GM21390 (cell line): ENCODE data around the gene SLC43A1.

Source experiments
- ATAC-seq: cut with Tn5 transposase; IDR thresholded peaks from one replicate; pipeline ENCODE4 v1.9.1; 2021; ENCODE audit not compliant: unreplicated experiment

SLC43A1 gene

DNA sequence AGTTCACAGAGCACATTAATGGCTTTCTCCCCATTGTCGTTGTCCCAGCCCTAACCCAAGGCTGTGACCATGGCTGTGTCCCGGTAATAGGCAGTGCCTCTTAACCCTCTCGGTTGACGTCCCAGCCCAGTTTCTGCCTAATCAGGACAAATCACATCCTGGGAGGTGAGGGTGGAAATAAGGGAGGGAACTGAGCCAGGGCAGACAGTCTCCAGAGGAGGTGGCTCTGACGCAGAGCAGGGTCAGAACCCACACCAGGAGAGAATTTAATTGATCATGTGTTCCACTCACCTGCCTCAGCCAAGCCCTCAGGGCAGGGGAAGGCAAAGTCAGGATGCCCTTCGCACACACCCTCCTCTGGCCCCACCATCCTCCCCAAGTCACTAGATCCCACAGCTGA lies 17.0 kb downstream of the SLC43A1 start:
- no peak for ATAC-seq

DNA sequence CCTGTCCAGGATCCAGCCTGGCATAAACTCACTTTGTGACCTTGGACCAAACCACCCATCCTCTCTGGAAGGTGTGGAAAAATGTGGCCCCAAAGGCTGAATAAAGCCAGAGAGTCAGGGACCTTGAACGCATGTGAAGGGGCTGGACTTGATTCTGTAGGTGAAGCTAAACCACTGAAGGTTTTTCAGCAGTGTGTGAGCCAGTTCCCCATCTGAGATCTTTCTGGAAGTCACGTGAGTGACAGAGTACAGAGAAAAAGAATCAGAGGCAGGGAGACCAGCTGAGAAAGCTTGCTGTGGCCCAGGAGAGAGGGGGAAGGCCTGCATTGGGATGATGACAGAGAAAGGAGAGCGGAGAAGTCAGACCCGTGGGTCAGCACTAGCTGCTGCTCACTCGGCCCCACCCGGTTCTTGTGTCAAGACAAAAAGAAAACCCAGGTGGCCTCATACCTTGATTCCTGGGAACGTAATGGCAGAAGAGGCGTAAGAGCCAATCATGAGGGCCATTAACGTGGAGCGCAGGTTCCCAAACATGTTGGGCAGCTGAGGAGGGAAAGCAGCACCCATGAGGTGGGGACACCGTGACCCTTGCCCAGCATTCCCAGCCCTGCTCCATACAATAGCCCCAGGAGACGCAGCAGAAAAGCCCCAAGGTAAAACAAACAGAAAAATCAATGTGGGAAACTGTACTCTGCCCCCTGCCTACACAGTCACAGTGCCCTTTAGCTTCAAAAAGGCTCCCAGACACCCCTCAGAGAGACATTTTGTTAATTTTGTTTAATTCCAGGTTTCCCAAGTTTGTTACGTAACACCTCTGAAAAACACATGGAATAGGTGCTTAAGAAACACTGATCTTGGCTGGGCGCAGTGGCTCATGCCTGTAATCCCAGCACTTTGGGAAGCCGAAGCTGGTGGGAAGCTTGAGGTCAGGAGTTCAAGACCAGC lies 17.9 kb downstream of the SLC43A1 start:
- no peak for ATAC-seq

DNA sequence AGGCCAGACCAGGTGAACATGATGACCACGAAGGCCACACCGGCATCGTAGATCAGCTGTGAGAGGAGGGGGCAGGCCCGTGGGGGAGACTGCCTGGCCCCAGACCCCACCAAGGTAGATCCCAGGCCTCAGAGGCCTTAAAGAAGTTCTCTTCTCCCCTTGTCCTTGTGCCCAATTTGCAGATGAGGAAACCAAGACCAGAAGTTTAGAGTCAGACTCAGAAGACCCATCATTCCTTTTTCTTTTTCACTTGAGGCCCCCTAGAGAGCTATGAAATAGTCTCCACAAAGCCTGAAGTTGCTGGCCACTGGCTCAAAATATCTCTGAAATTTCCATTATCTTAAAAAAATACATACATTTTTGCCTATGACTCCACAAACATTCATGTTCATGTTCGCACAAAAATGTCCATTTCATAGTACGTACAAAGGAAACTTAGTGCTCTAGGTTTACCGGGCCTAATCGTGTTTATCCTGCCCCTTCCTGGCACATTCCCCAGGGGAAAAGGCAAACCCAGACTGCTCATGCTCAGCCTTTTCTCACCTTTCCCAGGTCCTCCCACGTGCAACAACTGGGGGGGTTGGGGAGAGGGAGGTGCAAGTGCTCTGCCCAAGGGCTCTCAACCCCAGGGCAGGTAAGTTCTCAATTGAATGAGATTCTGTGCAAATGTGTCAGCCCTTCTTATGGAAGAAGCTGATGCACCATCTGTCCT lies 19.2 kb downstream of the SLC43A1 start:
- no peak for ATAC-seq

DNA sequence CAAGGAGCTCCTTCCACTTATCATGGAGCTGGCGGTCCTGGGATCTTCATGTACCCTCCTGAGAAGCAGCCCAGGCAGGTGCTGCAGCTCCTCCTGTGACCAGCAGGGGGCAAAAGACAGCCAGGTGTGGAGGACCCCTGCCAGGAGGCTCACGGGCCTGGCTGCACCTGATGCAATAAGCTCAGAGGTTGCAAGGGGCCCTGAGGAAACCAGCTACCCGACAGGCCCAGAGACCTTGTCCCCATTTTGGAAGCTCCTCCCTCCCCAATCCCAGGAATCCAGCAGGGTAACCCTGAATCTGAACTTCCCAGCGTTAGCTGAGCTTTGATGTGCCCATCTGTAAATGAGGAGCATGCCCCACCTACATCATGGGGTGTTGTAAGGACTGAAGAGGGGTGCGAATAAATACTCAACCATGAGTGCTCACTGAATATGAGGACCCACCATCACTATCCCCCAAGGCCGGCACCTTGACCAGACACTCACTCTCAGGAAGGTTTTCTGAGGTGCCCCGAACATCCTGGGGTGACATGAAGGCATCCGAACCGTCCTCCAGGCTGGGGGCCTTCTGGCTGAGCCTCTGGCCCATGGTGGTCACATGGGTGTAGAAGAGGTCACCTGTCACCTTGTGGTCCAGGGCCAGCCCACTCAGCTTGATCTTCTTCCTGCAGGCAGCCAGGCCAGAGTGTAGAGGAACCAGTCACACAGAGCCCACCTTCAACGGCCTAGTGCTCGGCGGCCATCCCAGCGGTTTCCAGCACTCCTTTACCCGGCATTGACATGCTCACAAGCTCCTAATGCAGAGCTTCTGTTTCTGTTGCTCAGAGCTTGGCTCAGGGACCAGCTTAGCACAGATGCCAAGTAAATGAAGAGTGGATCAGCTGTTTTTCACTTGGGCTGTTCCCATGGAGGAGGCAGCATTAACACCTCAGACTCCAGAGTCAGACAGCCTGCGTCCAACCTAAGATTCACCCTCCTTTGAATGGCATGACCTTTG lies 21.7 kb downstream of the SLC43A1 start:
- peak; percentile 77 for ATAC-seq

DNA sequence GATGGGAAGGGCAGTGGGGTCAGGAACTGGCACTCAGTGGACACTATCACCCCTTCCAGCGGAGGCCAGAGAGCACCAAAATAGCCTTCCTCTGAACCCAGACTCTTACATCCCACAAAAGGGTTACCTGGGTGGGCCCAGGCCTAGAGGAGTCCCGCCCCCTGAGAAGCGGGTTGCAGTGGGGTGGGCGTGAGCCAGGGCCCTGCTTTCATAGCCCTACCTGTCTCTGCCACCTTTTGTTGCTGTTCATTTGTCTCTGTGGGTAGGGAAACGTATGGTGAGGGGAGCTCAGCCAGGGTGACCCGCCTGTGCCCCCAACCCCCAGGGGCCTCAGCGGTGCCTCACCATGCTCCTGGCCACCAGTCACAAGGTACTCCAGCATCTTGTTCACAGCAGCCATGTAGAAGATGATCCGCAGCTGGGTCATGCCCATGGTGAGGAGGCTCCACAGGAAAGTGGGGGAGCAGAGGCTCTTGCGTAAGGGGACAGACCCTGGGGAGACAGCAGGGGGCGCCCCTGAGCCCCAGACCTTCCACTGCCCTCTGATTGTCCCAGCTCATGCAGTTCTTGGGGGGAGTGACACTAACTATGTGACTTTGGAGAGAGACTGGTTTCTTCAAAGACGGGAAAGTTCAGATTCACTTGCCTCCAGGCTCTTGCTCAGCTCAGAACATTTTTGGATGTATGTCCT lies 24.0 kb downstream of the SLC43A1 start:
- no peak for ATAC-seq

DNA sequence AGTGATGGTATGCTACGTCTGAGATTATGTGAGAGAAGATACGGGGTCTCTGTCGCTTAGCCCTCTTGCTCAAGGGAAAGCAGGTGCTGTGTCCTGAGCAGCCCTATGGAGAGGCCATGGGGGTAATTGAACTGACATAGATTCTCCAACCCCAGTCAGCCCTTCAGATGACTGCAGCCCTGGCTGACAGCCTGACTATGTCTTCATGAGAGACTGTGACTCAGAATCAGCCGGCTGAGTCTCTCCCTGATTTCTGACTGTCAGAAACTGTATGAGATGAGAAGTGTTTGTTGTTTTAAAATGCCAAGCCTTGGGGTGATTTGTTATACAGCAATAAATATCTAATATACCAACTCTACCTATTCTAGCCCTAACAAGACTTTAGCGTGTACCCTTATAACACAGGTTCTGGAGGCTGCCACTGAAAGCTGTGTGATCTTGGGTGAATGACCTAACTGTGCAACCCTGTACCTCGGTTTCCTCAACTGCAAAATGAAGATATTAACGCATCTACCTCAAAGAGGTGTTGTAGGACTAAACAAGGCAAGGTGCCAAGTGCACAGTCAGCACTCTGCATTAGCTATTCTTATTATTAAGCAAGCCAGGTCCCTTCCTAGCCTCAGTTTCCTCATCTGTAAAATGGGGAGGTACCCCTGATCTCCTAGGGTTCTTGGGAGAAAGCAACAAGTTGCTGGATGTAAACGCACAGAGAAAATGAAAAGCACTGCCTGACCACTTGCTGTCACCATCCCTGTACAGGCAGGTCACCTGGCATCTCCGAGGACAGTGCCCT lies 24.9 kb downstream of the SLC43A1 start:
- ATAC-seq = no peak

DNA sequence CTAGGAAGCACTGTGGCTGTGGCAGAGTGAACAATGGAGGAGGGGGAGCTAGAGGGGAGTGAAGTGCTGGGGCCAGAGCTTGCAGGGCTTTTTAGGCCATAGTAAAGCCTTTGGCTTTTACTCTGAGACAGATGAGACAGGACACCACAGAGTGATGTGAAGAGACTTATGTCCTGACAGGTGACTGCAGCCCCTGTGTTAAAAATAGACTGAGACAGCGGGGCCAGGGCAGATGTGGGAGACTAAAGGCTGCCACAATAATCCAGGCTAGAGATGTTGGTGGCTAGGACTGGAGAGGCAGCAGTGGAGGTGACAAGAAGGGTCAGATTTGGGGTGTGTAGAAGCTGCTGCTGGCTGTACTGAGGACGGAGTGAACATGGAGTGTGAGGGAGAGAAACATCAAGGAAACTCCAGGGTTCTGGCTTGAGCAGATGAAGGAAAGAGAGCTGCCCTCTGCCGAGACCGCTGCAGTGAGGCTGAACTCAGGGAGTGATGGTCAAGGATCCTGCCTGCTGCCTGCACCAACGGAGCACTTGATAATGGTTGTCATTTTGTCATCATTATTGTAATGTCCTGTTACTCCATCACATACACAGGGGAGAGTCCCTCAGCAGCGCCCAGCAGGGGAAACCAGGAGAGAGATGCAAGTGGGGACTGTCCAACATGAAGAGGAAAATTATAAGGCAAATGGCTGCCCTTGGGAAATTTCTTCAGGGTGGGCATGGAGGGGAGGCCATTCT lies 27.4 kb downstream of the SLC43A1 start:
- ATAC-seq = no peak

DNA sequence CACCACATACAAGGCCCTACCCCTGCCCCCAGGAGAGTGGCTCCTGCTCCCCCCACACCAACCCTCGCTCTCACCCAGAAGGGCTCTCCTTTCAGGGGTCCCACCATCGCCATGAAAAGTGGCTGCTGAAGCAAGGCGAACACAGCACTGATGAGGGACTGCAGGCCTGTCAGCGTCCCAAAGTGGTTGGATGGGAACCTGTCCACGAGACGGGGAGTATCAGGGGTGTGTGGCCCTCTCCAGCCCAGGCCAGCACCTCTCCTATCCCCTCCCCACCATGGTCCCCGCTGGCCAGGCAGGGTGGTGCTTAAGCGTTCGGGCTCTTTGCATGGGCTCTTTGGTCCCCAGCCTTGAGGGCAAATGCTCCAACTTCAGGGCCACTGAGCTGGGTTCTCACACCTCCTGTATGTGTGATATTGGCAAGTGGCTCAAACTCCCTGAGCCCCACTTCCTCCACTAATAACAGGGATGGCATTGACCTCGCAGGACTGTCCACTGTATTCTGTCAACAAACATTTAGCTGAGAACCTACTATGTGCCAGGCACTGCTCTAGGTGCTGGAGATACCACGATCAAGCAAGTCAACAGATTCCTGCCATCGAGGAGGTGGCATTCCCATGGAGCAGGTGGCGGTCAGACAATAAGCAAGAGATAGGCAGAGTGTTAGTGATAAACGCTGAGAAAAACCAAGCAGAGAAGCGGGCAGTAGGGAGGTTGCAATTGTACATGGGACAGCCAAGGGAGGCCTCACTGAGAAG lies 28.3 kb downstream of the SLC43A1 start:
- no peak for ATAC-seq

DNA sequence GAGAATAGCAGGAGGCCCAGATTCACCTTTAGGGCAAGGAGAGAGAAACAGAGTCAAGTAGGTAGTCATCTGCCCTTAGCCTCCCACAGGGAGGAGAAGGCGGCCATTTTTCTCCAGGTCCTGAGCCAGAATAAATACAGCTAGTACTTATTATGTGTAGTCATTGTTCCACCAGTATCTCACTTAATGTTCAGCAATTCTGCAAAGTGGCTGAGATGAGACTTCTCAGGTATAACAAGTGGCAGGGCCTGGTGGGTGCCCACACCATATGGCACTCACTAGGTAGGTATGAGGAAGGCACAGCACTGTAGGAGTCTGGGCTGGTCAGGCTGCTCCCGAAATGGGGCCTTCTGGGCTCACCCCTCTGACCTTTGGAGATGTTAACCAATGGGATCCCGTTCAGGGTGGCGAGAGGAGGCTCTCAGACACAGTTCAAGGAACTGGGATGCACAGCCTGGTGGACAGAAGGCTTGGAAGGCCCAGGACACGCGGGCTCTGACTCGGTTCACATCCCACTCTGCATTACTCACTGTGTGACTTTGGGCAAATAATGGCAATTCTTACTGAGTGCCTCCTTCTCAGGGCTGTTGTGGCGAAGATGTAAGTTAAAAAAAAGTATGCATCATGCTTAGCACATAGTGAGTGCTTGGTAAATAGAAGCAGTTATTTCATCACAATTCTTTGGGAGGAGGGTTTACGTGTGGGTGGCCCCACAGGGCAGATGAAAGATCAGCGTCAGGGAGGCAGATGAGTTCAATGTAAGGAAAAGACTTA lies 30.1 kb downstream of the SLC43A1 start:
- no peak for ATAC-seq

DNA sequence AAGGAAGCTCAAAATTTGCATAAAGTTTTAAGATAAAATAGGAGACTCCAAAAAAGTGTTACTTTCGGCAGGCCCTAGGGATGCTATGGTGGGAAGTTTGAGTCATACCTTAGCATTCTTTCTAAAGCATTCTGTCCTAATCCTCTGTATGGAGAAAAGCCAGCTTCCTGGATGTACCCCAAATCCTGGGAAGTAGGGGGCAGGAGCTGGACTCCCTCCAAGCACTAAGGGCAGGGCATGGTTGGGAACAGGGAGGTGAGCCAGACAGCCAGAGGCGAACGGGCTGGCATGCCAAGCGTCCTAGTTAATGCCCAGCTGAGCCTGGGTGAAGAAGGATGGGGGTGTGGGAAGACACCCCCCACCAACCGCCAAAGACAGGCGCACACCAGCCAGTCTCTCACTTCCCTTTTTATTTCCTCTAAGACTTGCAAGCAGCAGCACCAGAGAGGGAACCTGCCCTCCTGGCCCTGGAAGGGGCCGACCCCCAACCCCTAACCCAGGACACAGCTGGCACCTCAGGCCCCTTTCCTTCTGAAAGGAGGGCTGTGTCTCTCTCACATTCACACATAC lies 31.3 kb downstream of the SLC43A1 start:
- no peak for ATAC-seq

DNA sequence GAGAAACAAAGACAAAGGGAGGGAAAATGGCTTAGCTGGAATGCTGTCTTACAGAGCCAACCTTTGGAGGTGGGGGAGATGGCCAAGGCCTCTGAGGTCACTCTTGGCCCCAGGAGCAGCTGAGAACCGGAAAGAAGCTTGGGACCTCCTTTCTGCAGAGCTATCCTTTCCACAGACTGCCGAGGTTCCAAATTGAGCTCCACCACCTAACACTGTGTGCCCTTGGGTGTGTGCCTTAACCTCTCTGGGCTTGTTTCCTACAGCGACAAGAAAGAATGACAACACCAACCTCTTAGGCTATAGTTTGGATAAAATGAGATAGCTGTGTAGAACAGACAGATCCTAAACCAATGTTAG lies 32.0 kb downstream of the SLC43A1 start:
- no peak for ATAC-seq

DNA sequence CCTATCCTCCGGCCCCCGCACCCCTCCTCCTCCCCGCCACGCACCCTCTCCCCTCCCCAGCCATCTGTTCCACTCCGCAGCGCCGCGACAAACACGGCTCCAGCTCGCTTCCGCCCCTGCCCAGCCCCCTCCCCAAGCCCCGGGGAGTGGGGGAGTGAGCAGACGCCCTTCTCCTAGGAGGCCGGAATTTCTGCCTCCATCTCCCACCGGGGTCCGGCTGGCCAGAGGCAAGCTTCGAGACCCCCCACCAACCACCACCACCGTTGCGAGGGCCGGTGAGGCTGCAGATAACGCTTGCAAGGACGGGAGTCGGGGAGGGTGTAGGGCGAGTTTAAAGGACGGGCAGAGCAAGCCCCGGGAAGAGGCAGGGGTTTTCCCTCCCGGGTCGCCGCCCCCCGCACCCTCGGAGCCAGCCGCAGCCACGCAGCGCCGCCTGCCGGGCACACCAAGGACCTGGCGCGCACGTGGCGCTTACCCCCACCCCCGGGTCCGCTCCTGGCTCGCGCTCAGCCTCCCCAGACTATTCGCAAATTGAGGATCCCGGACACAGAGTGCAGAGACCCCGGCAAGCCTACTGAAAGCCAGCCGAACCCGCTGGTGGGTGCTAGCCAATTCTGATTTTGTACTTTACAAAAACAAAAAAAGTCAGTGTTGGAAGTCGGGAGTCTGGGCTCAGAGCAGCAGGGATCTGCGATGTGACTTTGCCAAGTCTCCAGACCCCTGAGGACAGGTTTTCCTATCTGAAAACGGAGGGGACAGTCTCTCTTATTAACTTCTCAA lies 32.5 kb downstream of the SLC43A1 start:
- ATAC-seq = no peak

DNA sequence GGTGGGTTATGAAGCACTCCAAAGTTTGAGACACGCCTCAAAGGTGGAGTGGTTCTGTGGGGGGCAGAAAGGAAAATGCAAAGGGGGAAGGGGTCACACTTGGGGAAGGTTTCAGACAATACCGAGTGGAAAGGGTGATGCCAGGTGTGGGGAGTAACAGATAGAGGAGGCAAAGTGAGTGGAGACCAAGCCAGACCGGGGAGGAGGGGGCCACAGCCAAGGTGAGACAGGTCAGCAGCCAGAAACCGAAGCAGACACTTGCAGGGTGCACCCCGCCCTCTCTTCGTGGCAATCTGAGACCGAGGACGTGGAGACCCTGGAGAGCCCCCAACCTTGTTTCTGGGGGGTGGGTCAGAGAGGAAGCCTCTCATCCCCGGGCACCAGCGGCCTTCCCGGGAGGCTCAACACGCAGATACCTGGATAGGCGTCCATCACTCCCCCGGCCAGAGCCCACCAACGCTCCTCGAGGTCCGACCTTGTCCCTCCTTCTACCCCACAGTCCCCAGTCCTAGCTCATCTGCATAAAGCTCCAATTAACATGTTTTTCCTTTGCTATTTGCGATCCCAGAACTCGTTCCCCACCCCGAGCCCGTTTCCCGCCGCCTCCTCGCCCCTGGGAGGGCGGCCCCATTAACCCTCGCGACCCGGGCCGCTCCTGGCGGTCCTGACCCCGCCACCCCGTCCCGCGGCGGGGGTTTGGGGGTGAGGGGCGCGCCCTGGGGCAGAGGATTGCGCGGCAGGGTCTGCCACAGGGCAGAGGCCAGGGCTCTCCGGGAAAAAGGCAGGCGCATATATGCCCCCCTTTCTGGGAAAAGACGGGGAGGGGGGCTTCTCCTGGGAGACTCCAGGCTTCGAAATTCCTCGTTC lies 33.4 kb downstream of the SLC43A1 start:
- no peak for ATAC-seq

DNA sequence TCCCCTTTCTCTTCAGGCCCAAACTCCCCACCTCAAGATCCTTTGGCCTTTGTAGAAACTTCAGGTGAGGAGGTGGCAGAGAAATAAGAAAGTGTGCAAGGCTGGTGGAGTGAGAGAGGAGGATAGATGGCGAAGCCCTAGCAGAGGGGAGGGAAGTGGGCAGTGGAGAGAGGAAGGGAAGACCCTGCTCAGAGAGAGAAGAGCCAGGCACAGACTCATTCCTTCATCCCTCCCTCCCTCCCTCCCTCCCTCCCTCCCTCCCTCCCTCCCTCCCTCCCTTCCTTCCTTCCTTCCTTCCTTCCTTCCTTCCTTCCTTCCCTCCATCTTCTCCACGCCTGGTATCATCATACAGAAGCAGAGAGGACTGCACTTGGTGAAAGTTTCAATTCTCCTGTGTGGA lies 34.2 kb downstream of the SLC43A1 start:
- no peak for ATAC-seq

DNA sequence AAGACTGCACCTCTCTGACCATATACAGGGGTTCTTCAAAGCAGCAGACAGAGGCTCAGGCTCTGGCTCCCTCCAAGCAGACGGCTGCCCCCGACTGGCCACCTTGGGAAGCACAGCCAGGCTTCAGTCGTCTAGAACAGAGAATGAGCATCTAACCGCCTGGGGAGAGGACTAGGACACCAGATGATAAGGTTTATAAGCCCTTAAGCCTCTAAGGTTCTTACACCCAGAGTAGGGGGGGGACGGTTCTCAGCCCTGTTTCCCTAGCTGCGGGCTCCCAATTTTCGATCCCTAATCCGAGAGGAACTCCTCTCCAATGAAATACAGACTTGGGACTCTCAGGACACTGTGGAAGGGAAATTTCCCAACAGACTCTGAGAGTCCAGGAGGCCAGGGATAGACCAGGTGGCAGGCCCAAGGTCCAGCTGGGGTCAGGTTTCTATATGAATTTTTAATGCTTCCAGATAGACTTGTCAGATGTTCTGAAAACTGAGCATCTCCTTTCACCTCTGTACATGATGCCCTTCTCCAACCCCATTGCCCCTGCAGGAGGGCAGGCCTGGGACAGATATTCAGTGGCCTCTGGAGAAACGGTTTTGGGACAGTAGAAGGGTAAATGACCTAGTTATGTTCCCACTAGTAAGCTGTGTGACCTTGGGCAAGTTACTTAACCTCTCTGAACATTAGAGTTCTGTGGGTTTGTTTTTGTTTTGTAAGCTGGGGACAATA lies 34.9 kb downstream of the SLC43A1 start:
- ATAC-seq = peak; percentile 31
